Right hindlimb (tissue), 1 donor: ENCODE data around the gene BCAM.
"Not testable (repeated sequence)": the region's sequence is repeated elsewhere in the genome, so short reads cannot be mapped to it uniquely, and the experiment has no call there.

Experiments used
- DNase-seq: peaks from one replicate; pipeline ENCODE4 v3.0.0-alpha.2; 2018

The BCAM gene, protein sequence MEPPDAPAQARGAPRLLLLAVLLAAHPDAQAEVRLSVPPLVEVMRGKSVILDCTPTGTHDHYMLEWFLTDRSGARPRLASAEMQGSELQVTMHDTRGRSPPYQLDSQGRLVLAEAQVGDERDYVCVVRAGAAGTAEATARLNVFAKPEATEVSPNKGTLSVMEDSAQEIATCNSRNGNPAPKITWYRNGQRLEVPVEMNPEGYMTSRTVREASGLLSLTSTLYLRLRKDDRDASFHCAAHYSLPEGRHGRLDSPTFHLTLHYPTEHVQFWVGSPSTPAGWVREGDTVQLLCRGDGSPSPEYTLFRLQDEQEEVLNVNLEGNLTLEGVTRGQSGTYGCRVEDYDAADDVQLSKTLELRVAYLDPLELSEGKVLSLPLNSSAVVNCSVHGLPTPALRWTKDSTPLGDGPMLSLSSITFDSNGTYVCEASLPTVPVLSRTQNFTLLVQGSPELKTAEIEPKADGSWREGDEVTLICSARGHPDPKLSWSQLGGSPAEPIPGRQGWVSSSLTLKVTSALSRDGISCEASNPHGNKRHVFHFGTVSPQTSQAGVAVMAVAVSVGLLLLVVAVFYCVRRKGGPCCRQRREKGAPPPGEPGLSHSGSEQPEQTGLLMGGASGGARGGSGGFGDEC

DNA sequence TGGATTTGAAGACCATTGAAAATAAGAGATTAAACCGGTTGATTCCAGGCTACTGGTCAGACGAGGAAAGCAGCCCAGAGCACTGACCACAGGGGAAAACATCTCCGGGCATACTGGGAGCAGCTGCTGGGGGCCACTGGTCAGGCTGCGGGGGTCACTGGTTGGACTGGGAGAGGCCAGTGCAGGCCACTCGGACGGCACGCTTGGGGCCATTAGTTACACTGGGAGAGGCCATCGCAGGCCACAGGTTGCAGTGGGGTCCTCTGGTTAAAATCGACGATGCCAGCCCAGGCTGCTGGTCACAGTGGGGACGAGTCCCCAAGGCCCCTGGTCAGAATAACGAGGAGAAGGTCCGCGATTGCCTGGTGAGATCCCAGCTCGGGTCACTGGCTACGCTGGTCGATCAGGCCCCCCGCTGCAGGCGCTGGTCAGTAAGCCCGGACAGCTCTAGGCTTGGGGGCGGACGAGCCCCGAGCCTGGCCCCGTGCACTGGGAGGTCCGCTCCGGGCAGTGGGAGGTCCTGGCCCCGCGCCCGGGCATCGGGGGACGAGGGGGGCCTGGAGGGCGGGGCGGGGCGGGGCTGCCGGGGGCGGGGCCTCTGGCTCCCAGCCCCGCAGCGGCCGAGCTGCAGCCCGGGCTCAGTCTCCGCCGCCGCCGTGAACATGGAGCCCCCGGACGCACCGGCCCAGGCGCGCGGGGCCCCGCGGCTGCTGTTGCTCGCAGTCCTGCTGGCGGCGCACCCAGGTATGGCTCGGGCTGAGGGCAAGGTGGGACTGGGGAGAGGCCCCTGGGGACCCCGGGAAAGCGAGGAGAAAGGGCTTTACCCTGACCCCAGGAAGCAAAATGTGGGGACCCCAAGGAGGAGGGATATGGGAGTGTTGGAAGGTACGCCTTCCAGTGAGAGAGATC is at the start of gene BCAM:
TSS of gene BCAM (plus strand) at position 641 of the 909 bp plus-strand sequence. CDS start at position 663, 22 bp downstream.
- DNase-seq: peak; percentile 89

DNA sequence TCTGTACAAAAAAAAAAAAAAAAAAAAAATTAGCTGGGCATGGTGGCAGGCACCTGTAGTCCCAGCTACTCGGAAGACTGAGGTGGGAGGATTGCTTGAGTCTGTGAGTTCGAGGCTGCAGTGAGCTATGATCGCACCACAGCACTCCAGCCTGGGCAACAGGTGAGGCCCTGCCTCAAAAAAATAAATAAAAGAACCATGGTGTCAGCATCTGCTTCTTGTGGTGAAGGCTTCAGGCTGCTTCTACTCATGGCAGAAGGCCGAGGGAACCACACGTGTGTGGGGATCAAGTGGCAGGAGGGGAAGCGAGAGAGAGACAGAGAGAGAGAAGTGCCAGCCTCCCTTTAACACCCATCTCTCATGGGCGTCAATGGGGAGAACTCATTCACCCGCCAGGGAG is 46.9 kb upstream of the BCAM start:
- DNase-seq: no peak

- DNase-seq: no peak
Observed at GRCh38 chr19:44765033-44765948, 43.6 kb upstream of the BCAM start.

DNA sequence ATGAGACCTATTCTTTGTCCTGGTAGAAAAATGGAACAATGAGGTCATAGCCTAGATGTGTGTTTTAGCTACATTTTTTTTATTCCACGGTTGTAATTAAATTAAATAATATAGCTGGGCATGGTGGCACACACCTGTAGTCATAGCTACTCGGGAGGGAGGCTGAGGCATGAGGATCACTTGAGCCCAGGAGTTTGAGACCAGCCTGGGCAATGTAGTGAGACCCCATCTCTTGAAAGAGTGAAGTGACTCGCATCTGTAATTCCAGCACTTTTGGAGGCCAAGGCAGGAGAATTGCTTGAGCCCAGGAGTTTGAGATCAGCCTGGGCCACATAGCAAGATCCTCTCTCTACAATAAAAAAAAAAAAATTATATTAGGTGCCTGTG is 43.0 kb upstream of the BCAM start:
- no peak for DNase-seq

DNA sequence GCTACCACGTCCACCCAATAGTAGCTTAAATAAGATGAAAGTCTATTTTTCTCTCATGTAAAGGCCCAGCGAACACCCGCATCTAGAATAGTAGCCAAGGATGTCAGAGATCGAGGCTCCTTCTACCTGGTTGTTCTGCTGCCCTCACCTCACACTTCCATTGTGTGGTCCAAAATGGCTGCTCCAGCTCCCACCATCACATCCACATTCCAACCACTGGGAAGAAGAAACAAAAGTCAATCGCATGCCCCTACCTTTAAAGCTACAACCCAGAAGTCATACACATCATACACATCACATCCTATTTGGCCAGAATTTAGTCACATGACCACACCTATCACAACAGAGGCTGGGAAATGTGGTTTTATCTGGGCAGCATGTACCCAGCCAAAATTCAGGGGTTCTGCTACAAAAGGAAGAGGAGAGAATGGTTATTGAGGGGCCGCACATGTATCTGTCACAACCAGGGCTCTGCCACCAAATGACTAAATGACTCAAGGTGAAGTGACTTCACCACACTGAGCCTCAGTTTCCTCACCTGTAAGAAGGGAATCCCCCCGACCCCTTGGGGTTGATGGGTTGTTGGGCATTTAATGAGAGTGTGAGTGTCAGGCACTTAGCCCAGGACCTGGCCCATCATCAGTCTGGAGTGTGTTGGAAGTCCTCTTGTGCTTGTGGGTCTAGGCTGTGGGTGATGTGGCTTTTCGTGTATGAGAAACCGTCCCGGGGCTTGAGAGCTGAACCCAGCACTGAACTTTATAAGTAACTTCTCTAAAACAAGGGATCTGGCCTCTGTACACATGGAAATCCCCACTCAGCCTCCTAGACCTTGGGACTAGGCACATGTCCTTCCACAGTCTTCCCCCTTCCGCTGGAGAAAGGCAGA is 41.4 kb upstream of the BCAM start:
- no peak for DNase-seq

GRCh38 chr19:44770550-44771257 is 38.2 kb upstream of the BCAM start:
- peak; percentile 85 for DNase-seq

DNA sequence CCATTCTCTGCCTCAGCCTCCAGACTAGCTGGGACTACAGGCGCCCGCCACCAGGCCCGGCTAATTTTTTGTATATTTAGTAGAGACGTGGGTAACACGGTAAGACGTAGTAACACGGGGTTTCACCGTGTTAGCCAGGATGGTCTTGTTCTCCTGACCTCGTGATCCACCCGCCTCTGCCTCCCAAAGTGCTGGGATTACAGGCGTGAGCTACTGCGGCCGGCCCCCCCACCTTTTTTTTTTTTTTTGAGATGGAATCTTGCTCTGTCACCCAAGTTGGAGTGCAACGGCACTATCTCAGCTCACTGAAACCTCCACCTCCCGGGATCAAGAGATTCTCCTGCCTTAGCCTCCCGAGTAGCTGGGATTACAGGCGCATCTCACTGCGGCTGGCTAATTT is 36.8 kb upstream of the BCAM start:
- not testable (repeated sequence) for DNase-seq

DNA sequence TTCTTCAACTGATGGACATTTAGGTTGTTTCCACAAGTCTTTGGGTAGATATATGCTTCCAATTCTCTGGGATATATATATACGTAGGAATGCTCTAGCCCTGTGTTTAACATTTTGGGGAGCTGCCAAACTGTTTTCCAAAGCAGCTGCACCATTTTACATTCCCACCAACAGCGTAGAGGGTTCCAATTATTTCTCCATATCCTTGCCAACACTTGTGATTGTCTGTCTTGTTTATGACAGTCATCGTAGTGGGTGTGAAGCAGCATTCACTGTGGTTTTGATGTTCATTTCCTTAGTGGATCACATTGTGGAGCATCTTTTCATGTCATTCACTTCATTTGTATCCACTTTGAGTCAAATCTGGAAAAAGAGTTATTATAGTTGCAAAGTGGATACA is 35.9 kb upstream of the BCAM start:
- no peak for DNase-seq

DNA sequence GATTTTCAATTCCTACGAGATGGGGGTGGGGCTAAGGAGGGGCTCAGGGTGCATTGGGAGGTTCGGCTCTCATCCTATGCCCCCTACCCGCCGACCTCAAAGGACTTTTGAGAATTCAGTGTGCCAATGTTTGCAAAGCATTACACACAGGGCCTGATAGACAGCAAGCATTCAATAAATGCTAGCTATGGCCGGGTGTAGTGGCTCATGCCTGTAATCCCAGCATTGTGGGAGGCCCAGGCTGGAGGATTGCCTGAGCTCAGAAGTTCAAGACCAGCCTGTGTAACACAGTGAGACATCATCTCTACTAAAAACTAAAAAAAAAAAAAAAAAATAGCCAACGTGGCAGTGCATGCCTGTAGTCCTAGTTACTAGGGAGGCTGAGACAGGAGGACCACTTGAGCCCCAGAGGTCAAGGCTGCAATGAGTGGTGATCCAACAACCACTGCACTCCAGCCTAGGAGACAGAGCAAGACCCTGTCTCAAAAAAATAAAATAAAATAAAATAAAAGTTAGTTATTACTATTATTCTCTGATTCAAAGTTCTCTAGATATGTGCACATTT is 33.1 kb upstream of the BCAM start:
- DNase-seq: no peak

- DNase-seq: no peak
Observed at GRCh38 chr19:44776402-44777096, 32.4 kb upstream of the BCAM start.

GRCh38 chr19:44777715-44778347 is 31.1 kb upstream of the BCAM start, which contains the start of gene CBLC:
Gene CBLC, plus strand, starts transcription at chr19:44777890. Its CDS starts 42 bp downstream, at chr19:44777932.
- no peak for DNase-seq

- DNase-seq: no peak
Observed at GRCh38 chr19:44779150-44779549, 29.8 kb upstream of the BCAM start.

- not testable (repeated sequence) for DNase-seq
Observed at GRCh38 chr19:44781694-44782093, 27.2 kb upstream of the BCAM start.

DNA sequence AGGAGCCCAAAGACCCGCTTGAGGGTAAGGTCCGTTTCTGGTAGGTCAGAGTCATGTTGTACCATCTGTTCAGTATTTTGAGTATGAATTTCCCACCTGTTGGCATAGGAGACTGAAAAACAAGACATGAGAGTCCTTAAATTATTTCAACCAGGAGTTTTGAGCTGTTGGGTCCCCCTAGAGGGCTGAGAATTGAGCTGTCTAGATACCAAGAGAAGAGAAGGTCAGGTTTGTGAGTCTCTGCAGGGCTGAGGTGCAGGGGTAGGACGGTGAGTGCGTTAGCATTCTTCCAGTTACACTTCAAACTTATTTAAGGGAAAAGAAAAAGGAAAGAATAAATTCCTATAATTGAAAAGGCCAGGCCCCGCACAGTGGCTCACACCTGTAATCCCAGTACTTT is 26.2 kb upstream of the BCAM start:
- DNase-seq: no peak

- DNase-seq: no peak
Observed at GRCh38 chr19:44783545-44783944, 25.4 kb upstream of the BCAM start.

- no peak for DNase-seq
Observed at GRCh38 chr19:44785271-44785670, 23.6 kb upstream of the BCAM start.

GRCh38 chr19:44785993-44786392 is 22.9 kb upstream of the BCAM start:
- DNase-seq: no peak

- DNase-seq: no peak
Observed at GRCh38 chr19:44788971-44789370, 19.9 kb upstream of the BCAM start.

DNA sequence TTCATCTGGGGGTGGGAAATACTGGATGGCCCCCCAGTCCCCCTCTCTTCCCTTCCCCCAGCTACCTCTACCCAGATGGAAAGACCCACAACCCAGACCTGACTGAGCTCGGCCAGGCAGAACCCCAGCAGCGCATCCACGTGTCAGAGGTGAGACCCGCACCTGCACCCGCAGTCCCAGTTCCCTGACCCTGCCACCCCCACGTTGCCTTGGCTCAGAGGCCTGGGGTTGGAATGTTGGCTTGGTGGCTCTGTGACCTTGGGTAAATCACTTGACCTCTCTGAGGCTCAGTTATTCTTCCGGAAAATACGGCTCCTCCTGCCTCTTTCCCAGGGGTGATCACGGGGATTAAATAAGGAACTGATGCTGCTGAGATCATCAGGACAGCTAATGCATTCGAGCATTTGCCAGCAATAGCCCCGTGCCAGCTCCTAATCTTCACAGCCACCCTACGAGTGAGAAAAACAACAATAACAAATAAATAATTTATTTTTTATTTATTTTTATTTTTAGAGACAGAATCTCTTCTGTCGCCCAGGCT is 18.9 kb upstream of the BCAM start:
- no peak for DNase-seq
